GM21381 (cell line): ENCODE results near the gene SPATC1L.

Experiments used
- ATAC-seq: cut with Tn5 transposase; IDR thresholded peaks from one replicate; pipeline ENCODE4 v1.9.1; 2021; ENCODE audit warnings: mild to moderate bottlenecking, moderate library complexity; ENCODE audit not compliant: unreplicated experiment

The SPATC1L gene

GRCh38 chr21:46165098-46165497, 19.2 kb downstream of the SPATC1L start:
- no peak for ATAC-seq

GRCh38 chr21:46163380-46163779, 20.9 kb downstream of the SPATC1L start:
- no peak for ATAC-seq

GRCh38 chr21:46161633-46162592, 22.3 kb downstream of the SPATC1L start:
- no peak for ATAC-seq

GRCh38 chr21:46160907-46161632, 23.2 kb downstream of the SPATC1L start:
- ATAC-seq: no peak

- ATAC-seq: no peak
Observed at GRCh38 chr21:46160657-46160906, 23.7 kb downstream of the SPATC1L start.

- no peak for ATAC-seq
Observed at GRCh38 chr21:46159841-46160656, 24.2 kb downstream of the SPATC1L start.

- ATAC-seq: no peak
Observed at GRCh38 chr21:46159390-46159789, 24.9 kb downstream of the SPATC1L start.

GRCh38 chr21:46158666-46159300, 25.5 kb downstream of the SPATC1L start:
- no peak for ATAC-seq

- no peak for ATAC-seq
Observed at GRCh38 chr21:46157987-46158451, 26.2 kb downstream of the SPATC1L start.

GRCh38 chr21:46157396-46157986, 26.8 kb downstream of the SPATC1L start:
- ATAC-seq: no peak

- no peak for ATAC-seq
Observed at GRCh38 chr21:46156678-46157077, 27.6 kb downstream of the SPATC1L start.

GRCh38 chr21:46156378-46156645, 27.9 kb downstream of the SPATC1L start:
- ATAC-seq: no peak

GRCh38 chr21:46155514-46156377, 28.5 kb downstream of the SPATC1L start, which contains the start of gene FTCD:
TSS of gene FTCD (minus strand) at chr21:46155579. CDS start at chr21:46155523, 56 bp downstream.
- no peak for ATAC-seq

- ATAC-seq: no peak
Observed at GRCh38 chr21:46154955-46155513, 29.2 kb downstream of the SPATC1L start.

- no peak for ATAC-seq
Observed at GRCh38 chr21:46154155-46154954, 29.9 kb downstream of the SPATC1L start.

GRCh38 chr21:46153247-46154154, 30.8 kb downstream of the SPATC1L start:
- ATAC-seq: no peak

GRCh38 chr21:46152927-46153246, 31.4 kb downstream of the SPATC1L start:
- no peak for ATAC-seq
